Measurements from ENCODE around the gene HLX.

The HLX gene

DNA sequence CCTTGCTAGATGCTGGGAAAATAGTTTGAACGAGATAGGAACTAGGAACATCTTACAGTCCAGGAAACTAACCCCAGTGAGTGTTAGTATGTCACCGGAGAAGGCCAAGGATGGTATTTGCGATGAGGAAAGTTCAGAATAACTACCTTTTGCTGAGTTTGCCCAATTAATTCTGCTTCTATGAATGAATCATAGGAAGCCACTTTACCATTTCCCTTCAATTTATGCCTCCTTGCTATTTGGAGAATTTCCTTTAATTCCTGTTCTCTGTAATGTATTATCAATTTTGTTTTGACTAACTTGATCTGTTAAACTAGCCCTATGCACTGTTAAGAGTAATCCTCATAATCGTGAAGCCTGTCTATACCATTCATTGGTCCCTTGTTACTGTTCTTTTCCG is 40.7 kb upstream of the HLX start:
- Histone ChIP-seq H3F3A (ENCODE audit: insufficient read depth, low read length) (no peaks in the 10 kb centered on the region), H4K20me1 (ENCODE audit: insufficient read depth, low read length) (no peaks in the 10 kb centered on the region), H3K36me3 (ENCODE audit: insufficient read depth, low read length) (no peaks in the 10 kb centered on the region), H3K4me1 (ENCODE audit: insufficient read depth, low read length, severe bottlenecking) (no peaks in the 10 kb centered on the region), H3K79me2 (ENCODE audit: insufficient read depth, low read length) (no peaks in the 10 kb centered on the region), H3K27me3 (ENCODE audit: insufficient read depth, low read length) (no peaks in the 10 kb centered on the region), H3K27ac (ENCODE audit: low read depth, low read length, poor library complexity, severe bottlenecking) (no peak overlapping the region), H3K4me3 (ENCODE audit: low read depth, low read length, poor library complexity, severe bottlenecking) (no peak overlapping the region), H3K9me2 (ENCODE audit: low read depth, low read length) (no peaks in the 10 kb centered on the region), H3K9ac (ENCODE audit: low read length) (no peak overlapping the region), H3K4me2 (ENCODE audit: low read length) (no peak overlapping the region), H2AFZ (ENCODE audit: low read length) (no peak overlapping the region), H3K9me3 (ENCODE audit: low read length) (no peaks in the 10 kb centered on the region)
- TF ChIP-seq CTCF (IDR thresholded peaks at IDR 0.05; ENCODE audit: low read length) (no peak), EZH2 (IDR thresholded peaks at IDR 0.05; ENCODE audit: borderline replicate concordance, low read length) (no peak)

- H3K4me2 ChIP-seq (ENCODE audit: low read length), result no peak overlapping the region
- H3K36me3 ChIP-seq (ENCODE audit: insufficient read depth, low read length), result no peaks in the 10 kb centered on the region
- H3F3A ChIP-seq (ENCODE audit: insufficient read depth, low read length), result no peaks in the 10 kb centered on the region
- TF ChIP-seq EZH2 (IDR thresholded peaks at IDR 0.05; ENCODE audit: borderline replicate concordance, low read length), result no peak
- TF ChIP-seq CTCF (IDR thresholded peaks at IDR 0.05; ENCODE audit: low read length), result no peak
- no peaks in the 10 kb centered on the region for H3K79me2 ChIP-seq (ENCODE audit: insufficient read depth, low read length)
- H3K4me1 ChIP-seq (ENCODE audit: insufficient read depth, low read length, severe bottlenecking), result no peaks in the 10 kb centered on the region
- no peaks in the 10 kb centered on the region for H3K9me2 ChIP-seq (ENCODE audit: low read depth, low read length)
- no peak overlapping the region for H2AFZ ChIP-seq (ENCODE audit: low read length)
- no peak overlapping the region for H3K9ac ChIP-seq (ENCODE audit: low read length)
- H3K4me3 ChIP-seq (ENCODE audit: low read depth, low read length, poor library complexity, severe bottlenecking), result no peak overlapping the region
- no peaks in the 10 kb centered on the region for H3K27me3 ChIP-seq (ENCODE audit: insufficient read depth, low read length)
- H3K9me3 ChIP-seq (ENCODE audit: low read length), result no peaks in the 10 kb centered on the region
- H3K27ac ChIP-seq (ENCODE audit: low read depth, low read length, poor library complexity, severe bottlenecking), result no peak overlapping the region
- no peaks in the 10 kb centered on the region for H4K20me1 ChIP-seq (ENCODE audit: insufficient read depth, low read length)
Observed at GRCh38 chr1:220839474-220839873, 39.8 kb upstream of the HLX start.

DNA sequence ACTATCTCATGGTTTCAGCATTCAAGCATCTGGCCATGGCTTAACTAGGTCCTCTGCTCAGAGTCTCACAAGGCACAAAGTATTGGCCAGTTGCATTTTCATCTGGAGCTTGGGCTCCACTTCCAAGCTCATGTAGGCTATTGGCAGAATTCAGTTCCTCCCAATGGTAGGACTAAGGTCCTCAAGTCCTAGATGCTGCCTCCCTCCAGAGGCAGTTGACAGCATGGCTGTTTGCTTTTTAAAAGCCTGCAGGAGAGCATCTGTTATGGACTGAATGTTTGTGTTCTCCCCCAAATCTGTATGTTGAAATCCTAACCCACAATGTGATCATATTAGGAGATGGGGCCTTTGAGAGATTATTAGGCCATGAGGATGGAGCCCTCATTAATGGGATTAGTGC is 38.0 kb upstream of the HLX start:
- Histone ChIP-seq H3K36me3 (ENCODE audit: insufficient read depth, low read length) (no peaks in the 10 kb centered on the region), H2AFZ (ENCODE audit: low read length) (no peak overlapping the region), H3K4me1 (ENCODE audit: insufficient read depth, low read length, severe bottlenecking) (no peaks in the 10 kb centered on the region), H3K79me2 (ENCODE audit: insufficient read depth, low read length) (no peaks in the 10 kb centered on the region), H3K27me3 (ENCODE audit: insufficient read depth, low read length) (no peaks in the 10 kb centered on the region), H3K9me3 (ENCODE audit: low read length) (no peaks in the 10 kb centered on the region), H4K20me1 (ENCODE audit: insufficient read depth, low read length) (no peaks in the 10 kb centered on the region), H3K4me3 (ENCODE audit: low read depth, low read length, poor library complexity, severe bottlenecking) (no peak overlapping the region), H3F3A (ENCODE audit: insufficient read depth, low read length) (no peaks in the 10 kb centered on the region), H3K4me2 (ENCODE audit: low read length) (no peak overlapping the region), H3K9me2 (ENCODE audit: low read depth, low read length) (no peaks in the 10 kb centered on the region), H3K9ac (ENCODE audit: low read length) (no peak overlapping the region), H3K27ac (ENCODE audit: low read depth, low read length, poor library complexity, severe bottlenecking) (no peak overlapping the region)
- TF ChIP-seq EZH2 (IDR thresholded peaks at IDR 0.05; ENCODE audit: borderline replicate concordance, low read length) (no peak), CTCF (IDR thresholded peaks at IDR 0.05; ENCODE audit: low read length) (no peak)
